CD1c-positive myeloid dendritic cell (primary cell): Measurements from ENCODE around the gene KRTAP5-6.
"Not testable (repeated sequence)": the region's sequence is repeated elsewhere in the genome, so short reads cannot be mapped to it uniquely, and the experiment has no call there.

Experiments used
- DNase-seq: peaks from one replicate; pipeline ENCODE4 v3.0.0-alpha.2; 2016; ENCODE audit errors: extremely low spot score

The KRTAP5-6 gene

GRCh38 chr11:1661454-1662269, 35.3 kb upstream of the KRTAP5-6 start:
- not testable (repeated sequence) for DNase-seq

GRCh38 chr11:1662699-1663283, 34.2 kb upstream of the KRTAP5-6 start:
- DNase-seq = not testable (repeated sequence)

DNA sequence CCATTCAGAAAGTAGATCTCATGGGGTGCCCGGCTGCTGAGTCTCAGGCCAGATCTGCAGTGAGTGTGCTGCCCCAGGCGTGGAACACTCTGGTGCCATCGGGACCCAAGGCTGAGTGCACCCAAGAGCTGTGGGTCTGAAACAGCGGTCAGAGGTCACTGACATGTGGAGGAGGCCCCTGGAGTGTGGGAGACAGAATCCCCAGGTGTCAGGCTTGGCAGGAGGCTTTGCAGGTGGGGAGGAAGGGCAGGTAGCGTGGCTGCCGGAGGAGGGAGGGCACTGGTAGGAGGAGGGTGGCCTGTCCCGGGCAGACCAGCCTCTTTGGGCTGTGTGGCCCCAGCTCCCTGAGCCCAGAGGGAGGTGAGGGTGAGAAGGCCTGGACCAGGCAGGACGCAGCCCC, 31.7 kb upstream of the KRTAP5-6 start:
- DNase-seq = no peak

GRCh38 chr11:1667121-1667850, 29.7 kb upstream of the KRTAP5-6 start:
- DNase-seq = no peak

DNA sequence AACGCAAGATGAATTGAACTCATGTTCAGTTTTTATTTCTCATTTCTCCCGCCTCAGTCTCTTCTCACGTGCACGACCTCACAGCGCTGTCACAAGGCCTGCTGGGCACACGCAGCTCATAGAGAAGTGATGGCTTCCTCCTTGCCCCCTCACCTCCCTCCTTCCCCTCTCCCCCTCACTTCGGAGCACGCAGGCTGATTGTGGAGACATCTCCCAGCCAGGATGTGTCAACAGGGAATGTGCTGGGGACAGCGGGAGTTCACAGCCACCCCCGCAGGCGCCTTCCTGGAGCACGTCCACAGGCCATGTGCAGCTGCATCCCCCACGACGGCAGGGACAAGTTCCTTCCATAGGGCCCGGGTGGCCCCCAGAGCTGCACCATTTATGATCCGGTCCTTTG, 29.1 kb upstream of the KRTAP5-6 start:
- peak; percentile 29 for DNase-seq

DNA sequence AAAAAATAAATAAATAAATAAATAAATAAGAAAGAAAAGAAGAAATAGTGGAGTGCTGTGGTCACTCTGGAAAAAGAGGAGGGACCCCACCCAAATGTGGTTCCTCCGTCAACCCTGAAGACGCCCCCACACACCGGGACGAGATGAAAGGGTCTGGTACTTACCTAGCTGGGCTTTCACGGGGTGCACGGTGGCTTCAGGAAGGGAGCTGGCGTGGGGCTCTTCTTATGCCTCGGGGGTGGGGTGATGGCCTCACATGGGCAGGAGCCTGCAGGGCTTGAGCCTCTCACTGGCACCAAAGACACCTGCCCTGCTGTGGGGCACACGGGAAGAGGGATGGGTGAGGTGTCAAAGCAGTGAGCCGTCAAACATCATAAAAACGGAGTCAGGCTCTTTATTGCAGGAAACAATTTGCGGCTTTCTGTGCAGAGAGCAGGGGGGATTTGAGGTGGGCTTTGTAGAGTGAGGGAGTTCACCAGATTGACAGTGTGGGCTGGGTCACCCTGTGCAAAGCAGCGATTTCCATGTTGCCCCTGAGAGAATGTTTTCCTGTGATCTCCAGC, 28.0 kb upstream of the KRTAP5-6 start:
- DNase-seq = no peak

DNA sequence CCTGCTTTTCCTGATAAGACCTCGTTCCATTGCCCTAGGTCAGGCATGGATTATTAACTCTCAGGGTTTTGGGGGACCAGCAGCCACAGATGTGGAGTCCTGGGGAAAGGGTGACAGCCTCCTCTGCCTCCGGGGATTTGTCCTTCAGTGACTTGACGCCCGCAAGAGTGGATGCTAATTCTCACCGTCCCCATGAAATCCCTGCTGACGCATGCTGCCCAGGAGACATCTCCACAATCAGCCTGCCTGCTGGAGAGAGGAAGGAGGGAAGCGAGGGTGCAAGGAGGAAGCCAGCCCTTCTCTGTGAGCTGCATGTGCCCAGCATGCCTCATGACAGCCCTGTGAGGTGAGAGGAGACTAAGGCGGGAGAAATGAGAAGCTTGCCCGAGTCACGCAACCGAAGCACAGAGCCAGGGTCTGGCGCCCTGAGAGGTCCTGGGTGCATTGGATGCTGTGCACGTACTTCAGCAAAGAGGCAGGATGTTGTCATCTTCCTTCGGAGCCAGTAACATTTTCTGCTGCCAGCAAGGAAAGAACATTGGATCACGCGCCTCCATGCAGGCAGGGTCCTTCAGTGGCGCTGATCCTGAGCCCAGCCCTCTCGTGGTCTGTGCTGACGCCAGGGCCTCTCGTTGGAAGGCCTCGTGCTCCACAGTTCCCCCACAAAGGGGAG, 27.3 kb upstream of the KRTAP5-6 start:
- DNase-seq = no peak

- DNase-seq = not testable (repeated sequence)
Measured at GRCh38 chr11:1670457-1670856, 26.5 kb upstream of the KRTAP5-6 start.

DNA sequence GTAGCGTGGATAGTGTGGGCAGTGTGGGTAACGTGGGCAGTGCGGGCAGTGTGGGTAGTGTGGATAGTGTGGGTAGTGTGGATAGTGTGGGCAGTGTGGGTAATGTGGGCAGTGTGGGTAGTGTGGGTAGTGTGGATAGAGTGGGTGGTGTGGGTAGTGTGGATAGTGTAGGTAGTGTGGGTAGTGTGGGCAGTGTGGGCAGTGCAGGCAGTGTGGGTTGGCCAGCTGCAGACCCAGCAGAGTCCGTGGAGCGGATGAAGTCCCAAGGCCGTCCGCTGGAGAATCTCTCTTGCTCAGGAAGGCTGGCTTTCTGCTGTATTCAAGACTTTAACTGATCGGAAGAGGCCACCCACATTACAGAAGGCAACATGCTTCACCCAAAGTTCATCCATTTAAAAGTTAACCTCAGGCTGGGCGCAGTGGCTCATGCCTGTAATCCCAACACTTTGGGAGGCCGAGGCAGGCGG, 26.1 kb upstream of the KRTAP5-6 start:
- no peak for DNase-seq

DNA sequence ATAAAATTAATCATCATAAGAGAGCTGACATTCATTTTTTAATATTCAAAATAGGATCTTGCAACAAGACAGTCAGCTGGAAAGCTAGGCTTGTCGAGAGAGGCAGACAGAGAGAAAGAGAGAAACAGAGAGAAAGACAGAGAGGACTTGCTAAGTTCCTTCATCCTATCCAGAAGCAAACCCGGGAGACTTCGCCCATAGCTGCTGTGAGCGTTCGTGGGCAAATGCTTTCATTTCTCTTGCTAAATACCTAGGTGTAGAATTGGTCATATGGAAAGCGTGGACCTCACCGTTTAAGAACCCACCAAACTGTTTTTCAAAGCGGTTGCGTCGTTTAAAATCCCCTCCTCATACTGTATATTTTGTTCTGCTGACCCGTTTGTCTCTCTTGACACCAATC, 25.3 kb upstream of the KRTAP5-6 start:
- DNase-seq = no peak

GRCh38 chr11:1672613-1673350, 24.2 kb upstream of the KRTAP5-6 start:
- DNase-seq = no peak

DNA sequence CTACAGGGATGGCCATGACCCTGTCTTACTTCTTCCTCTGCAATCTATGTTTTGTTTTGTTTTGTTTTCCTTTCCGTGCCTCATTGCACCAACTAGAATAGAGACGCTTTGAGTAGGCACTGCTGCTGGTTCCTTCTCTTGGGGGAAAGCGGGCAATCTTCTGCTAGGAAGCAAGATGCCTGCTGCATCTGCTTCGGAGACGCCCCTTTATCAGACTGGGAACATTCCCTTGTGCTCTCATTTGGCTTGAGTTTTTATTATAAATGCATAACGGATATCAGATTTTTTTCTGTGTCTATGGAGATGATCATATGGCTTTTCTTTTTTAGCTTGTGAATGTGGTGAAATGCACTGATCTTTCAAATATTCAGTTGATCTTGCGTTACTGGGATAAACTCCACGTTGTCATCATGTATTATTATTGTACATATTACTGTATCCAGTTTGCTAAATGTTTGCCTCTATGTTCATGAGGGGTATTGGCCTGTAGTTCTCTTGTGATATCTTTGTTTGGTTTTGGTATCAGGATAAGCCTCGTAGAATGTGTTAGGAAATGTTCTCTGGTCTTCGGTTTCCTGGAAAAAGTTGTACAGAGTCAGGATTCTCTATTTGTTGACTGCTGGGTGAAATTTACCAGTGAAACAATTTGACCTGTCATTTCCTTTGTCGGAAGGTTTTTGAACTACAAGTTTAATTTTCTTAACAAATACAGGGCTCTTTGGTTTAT, 23.4 kb upstream of the KRTAP5-6 start:
- DNase-seq = no peak

DNA sequence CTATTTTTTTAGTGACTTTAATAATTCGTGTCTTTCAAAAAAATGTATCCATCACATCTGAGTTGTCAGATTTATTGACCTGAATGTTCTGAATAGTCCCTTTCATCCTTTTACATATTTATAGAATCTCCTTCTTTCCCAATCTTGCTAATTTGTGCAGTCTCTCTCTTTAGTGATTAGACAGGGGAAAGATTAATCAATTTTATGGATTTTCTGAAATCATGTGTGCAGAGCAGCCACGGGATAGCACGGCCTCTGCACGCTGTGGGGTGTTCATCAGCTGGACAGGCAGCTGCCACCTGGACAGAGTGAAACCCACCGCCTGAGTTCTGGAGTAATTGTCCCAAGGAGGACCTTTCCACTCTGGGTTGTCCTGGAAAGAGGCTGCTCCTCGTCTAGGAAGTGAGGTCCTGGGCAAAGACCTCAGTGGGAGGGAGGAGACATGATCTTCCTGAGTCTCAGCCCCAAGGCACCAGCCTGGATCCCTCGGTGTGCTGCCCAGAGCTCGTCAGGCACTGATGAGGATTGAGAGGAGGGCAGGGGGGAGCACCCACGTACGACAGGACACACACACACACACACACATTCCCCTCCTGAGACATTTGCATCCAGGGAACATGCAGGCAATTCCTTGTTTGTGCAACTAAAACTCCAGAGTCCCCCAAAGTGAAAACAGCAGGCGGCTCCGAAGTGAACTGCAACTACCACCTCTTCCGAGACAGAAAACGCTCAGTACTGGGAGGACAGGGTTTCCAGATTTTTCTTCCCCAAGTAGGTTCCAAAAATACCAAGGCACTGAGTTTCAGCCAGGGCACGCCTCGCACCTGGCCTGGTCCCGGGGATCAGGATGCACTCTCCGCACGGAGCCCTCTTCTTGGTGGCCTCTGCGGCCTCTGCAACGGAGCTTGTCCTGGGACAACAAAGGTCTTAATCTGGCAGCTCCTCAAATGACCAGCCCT, 22.5 kb upstream of the KRTAP5-6 start:
- no peak for DNase-seq

GRCh38 chr11:1675536-1676228, 21.3 kb upstream of the KRTAP5-6 start:
- no peak for DNase-seq

DNA sequence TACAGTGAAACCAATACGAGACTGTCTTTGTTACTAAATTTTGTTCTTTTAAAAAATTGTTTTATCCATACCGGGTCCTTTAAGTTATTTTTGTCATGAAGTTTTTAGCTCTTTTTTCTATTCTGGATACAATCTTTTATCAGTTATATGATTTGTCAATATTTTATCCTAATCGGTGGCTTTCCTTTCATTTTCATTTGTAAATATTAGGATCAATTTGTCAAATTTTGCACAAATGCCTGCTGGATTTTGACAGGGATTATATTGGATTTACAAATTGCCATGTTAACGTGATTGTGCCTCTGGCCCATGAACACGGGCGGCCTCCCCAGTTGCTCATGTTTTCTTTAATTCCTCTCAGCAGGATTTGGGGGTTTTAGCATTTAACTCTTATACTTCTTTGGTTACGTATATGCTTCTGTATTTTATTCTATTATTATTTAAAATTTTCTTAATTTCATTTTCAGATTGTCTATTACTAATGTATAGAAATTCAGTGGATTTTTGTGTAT, 20.7 kb upstream of the KRTAP5-6 start:
- DNase-seq = no peak

DNA sequence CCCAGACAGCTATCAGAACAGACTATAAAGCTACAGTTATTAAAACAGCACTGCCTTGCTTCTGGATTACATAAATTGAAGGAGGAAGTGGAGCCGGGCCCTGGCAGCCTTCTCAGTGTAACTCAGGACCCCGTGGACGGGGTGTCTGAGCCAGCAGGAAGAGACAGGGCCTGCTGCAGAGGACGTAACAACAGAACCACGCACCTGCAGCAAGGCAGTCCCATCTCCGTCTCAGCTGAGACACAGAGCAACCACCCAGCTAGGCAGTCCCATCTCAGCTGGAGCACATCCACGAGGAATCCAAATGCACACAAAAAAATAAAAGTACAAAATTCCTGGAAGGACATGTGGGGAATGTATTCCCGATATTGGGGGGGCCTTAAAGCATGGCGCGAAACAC, 17.1 kb upstream of the KRTAP5-6 start:
- no peak for DNase-seq

DNA sequence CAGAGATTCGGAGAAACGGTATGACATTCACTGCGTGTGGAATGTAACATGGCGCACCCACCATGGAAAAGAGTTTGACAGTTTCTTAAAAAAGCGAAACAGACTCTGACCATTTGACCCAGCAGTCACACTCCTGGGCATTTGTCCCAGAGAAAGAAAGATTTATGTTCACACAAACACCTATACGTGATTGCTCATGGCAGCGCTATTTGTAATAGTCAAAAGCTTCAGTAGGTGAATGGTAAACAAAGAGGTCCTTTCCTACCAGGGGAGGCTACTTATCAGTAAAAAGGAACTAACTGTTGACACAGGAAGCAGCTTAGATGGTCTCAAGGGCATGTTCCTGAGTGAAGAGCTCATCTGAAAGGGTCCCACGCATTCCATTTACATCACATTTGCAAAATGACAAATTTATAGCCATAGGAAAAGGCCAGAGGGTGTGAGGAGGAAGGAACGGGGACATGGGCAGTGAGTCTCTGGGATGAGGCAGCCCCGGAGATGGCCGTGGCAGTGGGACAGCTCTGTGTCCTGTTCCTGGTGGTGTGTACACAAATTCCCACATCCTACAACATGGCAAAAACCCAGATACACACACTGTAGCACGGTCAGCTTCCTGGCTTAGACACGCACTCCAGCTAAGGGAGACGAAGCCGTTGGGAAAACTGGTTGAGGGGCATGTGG, 14.6 kb upstream of the KRTAP5-6 start:
- no peak for DNase-seq

GRCh38 chr11:1683216-1683615, 13.8 kb upstream of the KRTAP5-6 start:
- not testable (repeated sequence) for DNase-seq
